AG04449 (cell line): ENCODE measurements around the gene BNIPL.

Experiments used
- CTCF ChIA-PET: fragments of 350-600 bp; formaldehyde crosslinking; extraction: SDS; loops from one replicate; lab custom pipeline; 2021; ENCODE audit warnings: antibody characterized with exemption; lab: Yijun Ruan, JAX
- POLR2A ChIA-PET: fragments of 400-600, 350-600 bp; formaldehyde crosslinking; extraction: SDS; loops from one replicate; lab custom pipeline; 2020; ENCODE audit warnings: antibody characterized with exemption, inconsistent platforms; lab: Yijun Ruan, JAX
- DNase-seq: peaks from one replicate; pipeline ENCODE4 v3.0.0-alpha.2; 2010; ENCODE audit warnings: low read depth, low spot score
- H3K4me3 ChIP-seq: 2 replicates; pipeline ENCODE4 v1.5.1; 2011; ENCODE audit warnings: low read depth, mild to moderate bottlenecking, control low read depth, low read length
- CTCF ChIP-seq: IDR thresholded peaks from one replicate; pipeline ENCODE4 v1.5.1; 2011; ENCODE audit warnings: mild to moderate bottlenecking, moderate library complexity, low read length, control low read depth, inconsistent platforms; ENCODE audit not compliant: insufficient read depth; ENCODE audit errors: missing control alignments

The BNIPL gene

GRCh38 chr1:151032164-151032563 lies 4.2 kb upstream of the BNIPL start:
- TF ChIP-seq CTCF = no peak
- no peak for DNase-seq
- H3K4me3 ChIP-seq = no peak overlapping the region
- ChIA-PET CTCF (interaction anchor here (0.7 to 0.9 kb wide), 3 partner anchors 9 to 40 kb away, joined by 3 read pairs; partner anchors contain the start of gene C1orf56), POLR2A (no interaction called here)

GRCh38 chr1:151035167-151035566 lies 1.2 kb upstream of the BNIPL start:
- no peak overlapping the region for H3K4me3 ChIP-seq
- ChIA-PET POLR2A (no interaction called here), CTCF (interaction anchor here (1.3 to 2.5 kb wide), 2 partner anchors 10 to 13 kb away, joined by 6 to 15 read pairs; partner anchors contain the start of gene C1orf56)
- no peak for DNase-seq
- no peak for TF ChIP-seq CTCF

DNA sequence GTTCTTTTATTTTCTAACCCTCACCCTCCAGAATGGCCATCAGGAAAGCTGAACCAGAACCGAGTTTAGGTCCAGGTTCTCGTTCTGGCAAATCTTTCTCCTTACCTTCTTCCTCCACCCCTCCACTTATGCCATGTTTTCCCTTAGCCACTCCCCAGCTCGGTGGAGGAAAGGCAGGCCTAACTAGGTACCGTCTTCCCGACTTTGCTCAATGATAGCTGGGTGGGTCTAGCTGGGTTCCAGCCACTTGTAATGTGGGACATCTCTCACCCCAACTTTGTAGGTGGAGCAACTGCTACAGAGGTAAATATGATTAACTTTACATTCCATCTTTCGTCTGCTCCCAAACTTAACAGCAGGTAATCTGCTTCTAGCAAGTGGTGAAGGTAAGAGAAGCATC lies 646 bp downstream of the BNIPL start:
- DNase-seq = no peak
- TF ChIP-seq CTCF = no peak
- ChIA-PET POLR2A (no interaction called here), CTCF (interaction anchor here (2.4 kb wide), 1 partner anchor 13 kb away, joined by 14 read pairs; no protein-coding TSS in a partner anchor)
- no peak overlapping the region for H3K4me3 ChIP-seq

GRCh38 chr1:151039521-151039920 lies 3.1 kb downstream of the BNIPL start:
- ChIA-PET POLR2A (no interaction called here), CTCF (interaction anchor here (1.2 kb wide), 1 partner anchor 15 kb away, joined by 4 read pairs; no protein-coding TSS in a partner anchor)
- no peak for DNase-seq
- no peak overlapping the region for H3K4me3 ChIP-seq
- no peak for TF ChIP-seq CTCF

DNA sequence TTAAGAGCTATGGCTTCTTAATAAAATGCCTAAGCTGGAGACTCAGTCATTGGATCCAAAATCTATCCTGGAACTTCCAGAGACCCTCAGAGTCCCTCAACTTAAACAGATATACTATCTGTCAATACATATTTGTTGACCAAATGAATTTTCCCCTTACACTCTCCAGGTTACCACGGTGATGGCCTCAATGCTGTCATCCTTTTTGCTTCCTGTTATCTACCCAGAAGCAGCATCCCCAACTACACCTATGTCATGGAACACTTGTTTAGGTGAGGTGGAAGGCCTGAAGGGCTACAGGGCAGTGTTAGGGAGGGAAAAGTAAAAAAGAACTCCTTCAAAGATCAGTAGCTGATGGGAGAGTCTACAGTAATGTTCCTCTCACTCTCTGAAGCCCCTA lies 6.8 kb downstream of the BNIPL start:
- no peak for DNase-seq
- POLR2A ChIA-PET = interaction anchor here (0.6 kb wide), 1 partner anchor 482 kb away, joined by 3 read pairs; no protein-coding TSS in a partner anchor
- TF ChIP-seq CTCF = no peak
- no peak overlapping the region for H3K4me3 ChIP-seq
- CTCF ChIA-PET = interaction anchor here (0.7 to 1.3 kb wide), 2 partner anchors 18 to 36 kb away, joined by 3 read pairs; partner anchors contain the start of gene MINDY1

- ChIA-PET POLR2A (interaction anchor here (1.8 to 5.5 kb wide), 2 partner anchors 12 to 41 kb away, joined by 4 to 56 read pairs; partner anchors contain the start of genes CDC42SE1, MINDY1 and MLLT11), CTCF (interaction anchor here (0.9 to 3.8 kb wide), 15 partner anchors 9 to 487 kb away, joined by 3 to 26 read pairs (median 4); partner anchors contain the start of genes CDC42SE1, GABPB2, MLLT11 and TNFAIP8L2)
- no peak for TF ChIP-seq CTCF
- H3K4me3 ChIP-seq = peak within 1 kb of the TSS; percentile 74
- DNase-seq = no peak
Measured at GRCh38 chr1:151047591-151047924, 11.2 kb downstream of the BNIPL start, which contains the start of gene C1orf56. Gene C1orf56, plus strand, starts transcription at chr1:151047751. Its CDS starts 97 bp downstream, at chr1:151047848.
